ENCODE data around the gene MRPL33. TPM values are rescaled to one million over a fixed set of nuclear protein-coding genes. Genes with fewer than 3 reads are reported as not detected.

The MRPL33 gene
- polyA plus RNA-seq, 1 of the 3 experiments (the other 2 are of a cell fraction), result 132 TPM

Other genes starting within 250 kb of the MRPL33 start
- 22.3 and 36.5 TPM in 2 replicates for gene ZNF512, start 188.7 kb upstream of the MRPL33 start, polyA plus RNA-seq (2012; rRNA removed)
- 2.3 and 2.7 TPM in 2 replicates for gene CCDC121, start 142.7 kb upstream of the MRPL33 start, polyA plus RNA-seq (2012; rRNA removed)
- gene GPN1, start 142.7 kb upstream of the MRPL33 start, polyA plus RNA-seq (2012; rRNA removed), result 74.0 and 92.8 TPM in 2 replicates
- gene SUPT7L, start 108.1 kb upstream of the MRPL33 start, polyA plus RNA-seq (2012; rRNA removed), result 49.7 and 69.3 TPM in 2 replicates
- gene SLC4A1AP, start 107.8 kb upstream of the MRPL33 start, polyA plus RNA-seq (2012; rRNA removed), result 9.4 and 9.8 TPM in 2 replicates
- 7.2 and 7.4 TPM in 2 replicates for gene RBKS, start 118.7 kb downstream of the MRPL33 start, polyA plus RNA-seq (2012; rRNA removed)
- 28.5 and 34.0 TPM in 2 replicates for gene BABAM2, start 119.0 kb downstream of the MRPL33 start, polyA plus RNA-seq (2012; rRNA removed)

All from SK-N-SH (cell line).